ENCODE measurements around the gene INTS12. TPM values are rescaled to one million over a fixed set of nuclear protein-coding genes. Genes with fewer than 3 reads are reported as not detected.

Gene INTS12
- total RNA-seq, 1 donor from 2014 or later, result 20.8 TPM

GRCh38 chr4:105637408-105638176 lies 70.9 kb downstream of the INTS12 start:
- H3K4me3 Mint-ChIP-seq, result no peak overlapping the region
- H3K36me3 Mint-ChIP-seq, result no peaks in the 10 kb centered on the region
- H3K27me3 Mint-ChIP-seq, result peaks cover 2% of the 10 kb centered on the region
- no peak overlapping the region for H3K27ac Mint-ChIP-seq
- H3K4me1 Mint-ChIP-seq (ENCODE audit: unreplicated experiment), result peaks cover 14% of the 10 kb centered on the region
- no peak for TF ChIP-seq CTCF (conservative IDR thresholded peaks at IDR 0.05)
- DNase-seq (ENCODE audit: extremely low spot score, unreplicated experiment), result no peak
- peaks cover 6% of the 10 kb centered on the region for H3K9me3 Mint-ChIP-seq

DNA sequence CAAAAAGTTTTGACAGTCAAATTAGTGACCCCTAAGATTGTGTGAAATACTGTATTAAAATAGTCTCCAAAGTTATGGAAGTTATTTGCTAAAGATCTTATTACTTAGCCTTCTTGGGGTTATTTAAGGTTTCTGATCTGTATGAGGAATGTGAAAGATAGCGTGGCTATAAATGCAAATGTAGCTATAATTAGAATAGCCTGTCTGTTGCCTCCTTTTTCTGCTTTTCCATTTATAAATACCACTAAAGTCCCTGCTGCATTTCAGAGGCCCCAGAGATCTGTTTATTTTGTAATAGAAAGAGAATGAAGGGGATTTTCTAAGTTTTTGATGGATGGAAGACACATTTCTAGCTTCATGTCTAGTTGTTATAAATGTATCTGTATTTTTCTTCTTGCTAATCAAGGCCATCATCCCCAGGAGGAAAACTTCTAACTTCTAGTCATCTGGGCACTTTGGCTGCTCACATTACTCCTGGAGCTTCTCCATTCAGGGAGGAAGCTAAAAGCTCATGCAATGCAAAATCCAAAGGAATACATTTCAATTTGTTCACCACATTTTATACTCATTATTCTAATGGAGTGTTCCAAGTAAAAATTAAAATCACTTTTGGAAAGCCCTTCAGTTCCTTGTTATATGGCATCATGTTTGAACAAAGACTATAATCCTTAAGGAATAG lies 73.9 kb downstream of the INTS12 start:
- no peak for DNase-seq (ENCODE audit: extremely low spot score, unreplicated experiment)
- H3K9me3 Mint-ChIP-seq, result no peaks in the 10 kb centered on the region
- no peak overlapping the region for H3K4me3 Mint-ChIP-seq
- peaks cover 14% of the 10 kb centered on the region for H3K4me1 Mint-ChIP-seq (ENCODE audit: unreplicated experiment)
- no peak for TF ChIP-seq CTCF (conservative IDR thresholded peaks at IDR 0.05)
- H3K36me3 Mint-ChIP-seq, result no peaks in the 10 kb centered on the region
- H3K27me3 Mint-ChIP-seq, result peaks cover 2% of the 10 kb centered on the region
- H3K27ac Mint-ChIP-seq, result no peak overlapping the region

DNA sequence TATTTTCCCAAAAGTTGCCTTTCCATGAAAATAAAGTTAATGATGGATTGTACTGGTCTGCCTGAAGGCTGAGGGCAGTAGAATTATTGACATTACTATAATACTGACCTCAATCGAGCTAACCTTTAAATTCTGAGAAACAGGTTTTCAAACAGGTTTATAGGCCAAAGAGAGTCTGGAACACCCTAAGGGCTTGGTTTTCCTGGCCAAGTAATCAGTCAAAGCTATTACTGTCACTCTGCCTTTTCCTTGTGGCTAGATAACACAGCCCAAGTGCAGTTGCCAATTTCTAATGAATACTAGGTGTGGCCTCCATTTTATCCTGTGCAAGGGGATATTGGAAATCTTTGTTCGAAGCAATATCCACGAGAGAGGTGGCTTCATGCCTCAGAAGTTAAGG lies 75.2 kb downstream of the INTS12 start:
- Mint-ChIP-seq H3K9me3 (no peaks in the 10 kb centered on the region), H3K27me3 (peaks cover 2% of the 10 kb centered on the region)
- no peak for DNase-seq (ENCODE audit: extremely low spot score, unreplicated experiment)

More for the DNA sequence above, 75.2 kb downstream of the INTS12 start:
- TF ChIP-seq CTCF (conservative IDR thresholded peaks at IDR 0.05), result no peak
- Mint-ChIP-seq H3K36me3 (no peaks in the 10 kb centered on the region), H3K4me3 (no peak overlapping the region), H3K4me1 (ENCODE audit: unreplicated experiment) (peaks cover 14% of the 10 kb centered on the region), H3K27ac (no peak overlapping the region)

Other genes with a start within 250 kb of the INTS12 start
- 88.9 and 97.2 TPM in 2 replicates for gene PPA2, start 234.6 kb downstream of the INTS12 start, total RNA-seq (ENCODE audit: low replicate concordance)
- 1.6 and 2.4 TPM in 2 replicates for gene ARHGEF38, start 156.1 kb downstream of the INTS12 start, total RNA-seq (ENCODE audit: low replicate concordance)
- 14.5 and 23.3 TPM in 2 replicates for gene GSTCD, start 95 bp upstream of the INTS12 start, total RNA-seq (ENCODE audit: low replicate concordance)
- gene NPNT, start 186.8 kb upstream of the INTS12 start, total RNA-seq (ENCODE audit: low replicate concordance), result 12.6 and 23.2 TPM in 2 replicates

All from type B pancreatic cell (in vitro differentiated cells).